HepG2 (cell line): ENCODE measurements around the gene PYGO2. TPM values are rescaled to one million over a fixed set of nuclear protein-coding genes. Genes with fewer than 3 reads are reported as not detected.

Experiments
- CBX1 ChIP-seq: IDR thresholded peaks from one replicate; pipeline ENCODE4 v1.6.1; 2016; ENCODE audit warnings: antibody characterized with exemption, low read depth
- GPN1 ChIP-seq: sonication (generic); formaldehyde crosslinking; IDR thresholded peaks from 2 replicates; pipeline ENCODE4 v1.5.1; 2020; ENCODE audit warnings: missing genetic modification reagents, borderline replicate concordance
- KDM3A ChIP-seq: IDR thresholded peaks from 2 replicates; pipeline ENCODE4 v1.6.1; 2018; ENCODE audit warnings: low read depth, missing compliant biosample characterization
- RBM39 ChIP-seq: fragments of 200-400 bp; formaldehyde crosslinking; IDR thresholded peaks from one replicate; pipeline ENCODE4 v1.6.1; 2018; ENCODE audit warnings: antibody characterized with exemption, mild to moderate bottlenecking, low read depth, low read length; ENCODE audit not compliant: poor library complexity, severe bottlenecking
- RFXANK ChIP-seq: IDR thresholded peaks from 2 replicates; pipeline ENCODE4 v1.6.1; 2016
- SMAD9 ChIP-seq: sonication (generic); formaldehyde crosslinking; IDR thresholded peaks from 2 replicates; pipeline ENCODE4 v1.5.1; 2020; ENCODE audit warnings: mild to moderate bottlenecking, missing genetic modification reagents
- SRY ChIP-seq: sonication (generic); formaldehyde crosslinking; IDR thresholded peaks from 2 replicates; pipeline ENCODE4 v1.8.0; 2022; ENCODE audit warnings: mild to moderate bottlenecking, missing genetic modification reagents
- ZFP82 ChIP-seq: sonication (generic); formaldehyde crosslinking; IDR thresholded peaks from 2 replicates; pipeline ENCODE4 v1.5.1; 2020; ENCODE audit warnings: mild to moderate bottlenecking, missing genetic modification reagents, borderline replicate concordance
- ZNF232 ChIP-seq: sonication (generic); formaldehyde crosslinking; IDR thresholded peaks from 2 replicates; pipeline ENCODE4 v1.4.0; 2020; ENCODE audit warnings: missing genetic modification reagents, borderline replicate concordance
- ZNF431 ChIP-seq: sonication (generic); formaldehyde crosslinking; IDR thresholded peaks from 2 replicates; pipeline ENCODE4 v1.9.0; 2022; ENCODE audit warnings: missing genetic modification reagents, low read depth, mild to moderate bottlenecking, borderline replicate concordance
- ZNF569 ChIP-seq: sonication (generic); formaldehyde crosslinking; IDR thresholded peaks from 2 replicates; pipeline ENCODE4 v1.5.0; 2020; ENCODE audit warnings: mild to moderate bottlenecking, missing genetic modification reagents, moderate library complexity, borderline replicate concordance
- ZNF619 ChIP-seq: sonication (generic); formaldehyde crosslinking; IDR thresholded peaks from 2 replicates; pipeline ENCODE4 v1.4.0; 2020; ENCODE audit warnings: mild to moderate bottlenecking, missing genetic modification reagents
- polyA plus RNA-seq, 8 experiments: library from polyadenylated mRNA; depleted of rRNA in 3 of 8; stranded (reverse) in 7 of 8; unstranded in 1 of 8; fragments of >200 nt; fragmentation: Illumina TruSeq in 4 of 8; extraction: Trizol in 4 of 8; gene quantifications; 2 replicates each; pipeline versions ENCODE4 v1.2.1 to v1.2.3, GENCODE V29; 2011 to 2016; ENCODE audit warnings: low read depth in 4 of 8, missing spikeins in 1 of 8, mixed read lengths in 1 of 8; ENCODE audit not compliant: insufficient read depth in 1 of 8
- total RNA-seq, 5 experiments: library from RNA; depleted of rRNA; stranded (reverse); fragments of >200 nt; fragmentation: Illumina TruSeq; extraction: Trizol; gene quantifications; 2 replicates each; pipeline ENCODE4 v1.2.3, GENCODE V29; 2016; ENCODE audit warnings: low read depth in 1 of 5
- TF ChIP-seq, protein P1 (sequence below): sonication (generic); formaldehyde crosslinking; IDR thresholded peaks from 2 replicates; pipeline ENCODE4 v1.5.1; 2020; ENCODE audit warnings: mild to moderate bottlenecking, missing genetic modification reagents
- TF ChIP-seq, protein P2 (sequence below): IDR thresholded peaks from 2 replicates; pipeline ENCODE4 v1.6.1; 2016; ENCODE audit warnings: missing genetic modification reagents, missing compliant biosample characterization
- TF ChIP-seq, protein P3 (sequence below): sonication (generic); formaldehyde crosslinking; IDR thresholded peaks from 2 replicates; pipeline ENCODE4 v1.4.0; 2020; ENCODE audit warnings: mild to moderate bottlenecking, missing genetic modification reagents
- TF ChIP-seq, protein P4 (sequence below): sonication (generic); formaldehyde crosslinking; IDR thresholded peaks from 2 replicates; pipeline ENCODE4 v1.5.1; 2020; ENCODE audit warnings: missing genetic modification reagents, mild to moderate bottlenecking, borderline replicate concordance
- TF ChIP-seq, protein P5 (sequence below): sonication (generic); formaldehyde crosslinking; IDR thresholded peaks from 2 replicates; pipeline ENCODE4 v1.8.0; 2022; ENCODE audit warnings: missing genetic modification reagents, low read depth, mild to moderate bottlenecking, borderline replicate concordance
- TF ChIP-seq, protein P6 (sequence below): sonication (generic); formaldehyde crosslinking; IDR thresholded peaks from 2 replicates; pipeline ENCODE4 v1.4.0; 2020; ENCODE audit warnings: missing genetic modification reagents, borderline replicate concordance
- TF ChIP-seq, protein P7 (sequence below): sonication (generic); formaldehyde crosslinking; IDR thresholded peaks from 2 replicates; pipeline ENCODE4 v1.5.0; 2020; ENCODE audit warnings: mild to moderate bottlenecking, low read depth, missing genetic modification reagents, borderline replicate concordance

PYGO2 gene
- total and polyA plus RNA-seq, 2 of the 13 experiments (the other 11 are each of a cell fraction or from before 2014, with no cell fraction given): 20.3 to 21.8 TPM

DNA sequence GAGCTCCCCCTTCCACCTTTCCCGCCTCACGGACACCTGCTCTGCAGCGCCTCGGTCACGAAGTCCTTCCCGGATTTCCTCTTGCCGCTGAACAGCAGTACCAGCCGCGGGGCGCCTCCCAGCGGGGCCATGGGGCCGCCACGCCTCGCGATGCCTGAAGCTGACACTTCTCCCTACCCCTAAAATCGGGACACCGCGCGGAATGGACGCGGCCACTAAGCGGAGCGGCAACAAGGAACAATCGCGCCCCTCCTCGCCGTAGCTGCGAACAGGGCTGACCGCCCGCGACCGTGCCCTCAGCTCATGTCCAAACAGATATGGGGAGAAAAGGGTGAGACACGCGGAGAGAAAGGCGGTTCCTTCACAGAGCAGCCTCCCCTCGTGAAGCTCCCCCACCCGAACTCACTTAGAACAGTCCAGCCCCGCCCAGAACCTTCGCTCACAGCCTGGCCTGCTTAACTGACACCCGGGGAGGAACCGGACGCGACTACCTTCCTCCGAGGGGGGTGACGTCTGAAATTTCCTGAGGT lies 25.0 kb downstream of the PYGO2 start, which contains the start of gene PMVK (continued):
- TF ChIP-seq, protein P1, sequence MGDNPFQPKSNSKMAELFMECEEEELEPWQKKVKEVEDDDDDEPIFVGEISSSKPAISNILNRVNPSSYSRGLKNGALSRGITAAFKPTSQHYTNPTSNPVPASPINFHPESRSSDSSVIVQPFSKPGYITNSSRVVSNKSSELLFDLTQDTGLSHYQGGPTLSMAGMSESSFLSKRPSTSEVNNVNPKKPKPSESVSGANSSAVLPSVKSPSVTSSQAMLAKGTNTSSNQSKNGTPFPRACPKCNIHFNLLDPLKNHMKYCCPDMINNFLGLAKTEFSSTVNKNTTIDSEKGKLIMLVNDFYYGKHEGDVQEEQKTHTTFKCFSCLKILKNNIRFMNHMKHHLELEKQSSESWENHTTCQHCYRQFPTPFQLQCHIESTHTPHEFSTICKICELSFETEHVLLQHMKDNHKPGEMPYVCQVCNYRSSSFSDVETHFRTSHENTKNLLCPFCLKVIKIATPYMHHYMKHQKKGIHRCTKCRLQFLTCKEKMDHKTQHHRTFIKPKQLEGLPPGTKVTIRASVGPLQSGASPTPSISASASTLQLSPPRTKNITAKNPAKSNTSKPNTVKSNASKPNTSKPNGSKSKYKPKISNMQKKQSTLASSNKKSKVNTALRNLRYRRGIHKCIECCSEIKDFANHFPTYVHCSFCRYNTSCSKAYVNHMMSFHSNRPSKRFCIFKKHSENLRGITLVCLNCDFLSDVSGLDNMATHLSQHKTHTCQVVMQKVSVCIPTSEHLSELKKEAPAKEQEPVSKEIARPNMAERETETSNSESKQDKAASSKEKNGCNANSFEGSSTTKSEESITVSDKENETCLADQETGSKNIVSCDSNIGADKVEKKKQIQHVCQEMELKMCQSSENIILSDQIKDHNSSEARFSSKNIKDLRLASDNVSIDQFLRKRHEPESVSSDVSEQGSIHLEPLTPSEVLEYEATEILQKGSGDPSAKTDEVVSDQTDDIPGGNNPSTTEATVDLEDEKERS (CRISPR knock-in tag): peak; percentile 99
- TF ChIP-seq, protein P2, sequence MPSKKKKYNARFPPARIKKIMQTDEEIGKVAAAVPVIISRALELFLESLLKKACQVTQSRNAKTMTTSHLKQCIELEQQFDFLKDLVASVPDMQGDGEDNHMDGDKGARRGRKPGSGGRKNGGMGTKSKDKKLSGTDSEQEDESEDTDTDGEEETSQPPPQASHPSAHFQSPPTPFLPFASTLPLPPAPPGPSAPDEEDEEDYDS (CRISPR knock-in tag): peak; percentile 77; the same call in 1 of the 2 replicates
- TF ChIP-seq ZNF232 (CRISPR knock-in tag): peak; percentile 99
- TF ChIP-seq, protein P3, sequence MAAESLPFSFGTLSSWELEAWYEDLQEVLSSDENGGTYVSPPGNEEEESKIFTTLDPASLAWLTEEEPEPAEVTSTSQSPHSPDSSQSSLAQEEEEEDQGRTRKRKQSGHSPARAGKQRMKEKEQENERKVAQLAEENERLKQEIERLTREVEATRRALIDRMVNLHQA (CRISPR knock-in tag): no peak; the same call in 1 of the 2 replicates
- peak; percentile 95; the same call in 1 of the 2 replicates for TF ChIP-seq ZNF569 (CRISPR knock-in tag)
- TF ChIP-seq, protein P4, sequence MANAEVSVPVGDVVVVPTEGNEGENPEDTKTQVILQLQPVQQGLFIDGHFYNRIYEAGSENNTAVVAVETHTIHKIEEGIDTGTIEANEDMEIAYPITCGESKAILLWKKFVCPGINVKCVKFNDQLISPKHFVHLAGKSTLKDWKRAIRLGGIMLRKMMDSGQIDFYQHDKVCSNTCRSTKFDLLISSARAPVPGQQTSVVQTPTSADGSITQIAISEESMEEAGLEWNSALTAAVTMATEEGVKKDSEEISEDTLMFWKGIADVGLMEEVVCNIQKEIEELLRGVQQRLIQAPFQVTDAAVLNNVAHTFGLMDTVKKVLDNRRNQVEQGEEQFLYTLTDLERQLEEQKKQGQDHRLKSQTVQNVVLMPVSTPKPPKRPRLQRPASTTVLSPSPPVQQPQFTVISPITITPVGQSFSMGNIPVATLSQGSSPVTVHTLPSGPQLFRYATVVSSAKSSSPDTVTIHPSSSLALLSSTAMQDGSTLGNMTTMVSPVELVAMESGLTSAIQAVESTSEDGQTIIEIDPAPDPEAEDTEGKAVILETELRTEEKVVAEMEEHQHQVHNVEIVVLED: peak; percentile 65
- peak; percentile 96 for TF ChIP-seq ZNF431
- TF ChIP-seq, protein P5, sequence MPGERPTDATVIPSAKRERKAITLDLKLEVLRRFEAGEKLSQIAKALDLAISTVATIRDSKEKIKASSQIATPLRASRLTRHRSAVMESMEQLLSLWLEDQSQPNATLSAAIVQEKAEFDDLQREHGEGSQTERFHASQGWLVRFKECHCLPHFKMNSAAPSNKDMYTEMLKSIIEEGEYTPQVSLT (CRISPR knock-in tag): peak; percentile 61; the same call in 1 of the 2 replicates
- TF ChIP-seq GPN1: no peak
- peak; percentile 90 for TF ChIP-seq CBX1
- TF ChIP-seq, protein P6, sequence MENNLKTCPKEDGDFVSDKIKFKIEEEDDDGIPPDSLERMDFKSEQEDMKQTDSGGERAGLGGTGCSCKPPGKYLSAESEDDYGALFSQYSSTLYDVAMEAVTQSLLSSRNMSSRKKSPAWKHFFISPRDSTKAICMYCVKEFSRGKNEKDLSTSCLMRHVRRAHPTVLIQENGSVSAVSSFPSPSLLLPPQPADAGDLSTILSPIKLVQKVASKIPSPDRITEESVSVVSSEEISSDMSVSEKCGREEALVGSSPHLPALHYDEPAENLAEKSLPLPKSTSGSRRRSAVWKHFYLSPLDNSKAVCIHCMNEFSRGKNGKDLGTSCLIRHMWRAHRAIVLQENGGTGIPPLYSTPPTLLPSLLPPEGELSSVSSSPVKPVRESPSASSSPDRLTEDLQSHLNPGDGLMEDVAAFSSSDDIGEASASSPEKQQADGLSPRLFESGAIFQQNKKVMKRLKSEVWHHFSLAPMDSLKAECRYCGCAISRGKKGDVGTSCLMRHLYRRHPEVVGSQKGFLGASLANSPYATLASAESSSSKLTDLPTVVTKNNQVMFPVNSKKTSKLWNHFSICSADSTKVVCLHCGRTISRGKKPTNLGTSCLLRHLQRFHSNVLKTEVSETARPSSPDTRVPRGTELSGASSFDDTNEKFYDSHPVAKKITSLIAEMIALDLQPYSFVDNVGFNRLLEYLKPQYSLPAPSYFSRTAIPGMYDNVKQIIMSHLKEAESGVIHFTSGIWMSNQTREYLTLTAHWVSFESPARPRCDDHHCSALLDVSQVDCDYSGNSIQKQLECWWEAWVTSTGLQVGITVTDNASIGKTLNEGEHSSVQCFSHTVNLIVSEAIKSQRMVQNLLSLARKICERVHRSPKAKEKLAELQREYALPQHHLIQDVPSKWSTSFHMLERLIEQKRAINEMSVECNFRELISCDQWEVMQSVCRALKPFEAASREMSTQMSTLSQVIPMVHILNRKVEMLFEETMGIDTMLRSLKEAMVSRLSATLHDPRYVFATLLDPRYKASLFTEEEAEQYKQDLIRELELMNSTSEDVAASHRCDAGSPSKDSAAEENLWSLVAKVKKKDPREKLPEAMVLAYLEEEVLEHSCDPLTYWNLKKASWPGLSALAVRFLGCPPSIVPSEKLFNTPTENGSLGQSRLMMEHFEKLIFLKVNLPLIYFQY (CRISPR knock-in tag): peak; percentile 89
- TF ChIP-seq SMAD9 (CRISPR knock-in tag): peak; percentile 97
- peak; percentile 96 for TF ChIP-seq KDM3A
- peak; percentile 88; the same call in 1 of the 2 replicates for TF ChIP-seq RFXANK (CRISPR knock-in tag)
- peak; percentile 95 for TF ChIP-seq SRY (CRISPR knock-in tag)
- TF ChIP-seq ZNF619 (CRISPR knock-in tag): peak; percentile 83; the same call in 1 of the 2 replicates
- TF ChIP-seq ZFP82 (CRISPR knock-in tag): no peak
- TF ChIP-seq, protein P7, sequence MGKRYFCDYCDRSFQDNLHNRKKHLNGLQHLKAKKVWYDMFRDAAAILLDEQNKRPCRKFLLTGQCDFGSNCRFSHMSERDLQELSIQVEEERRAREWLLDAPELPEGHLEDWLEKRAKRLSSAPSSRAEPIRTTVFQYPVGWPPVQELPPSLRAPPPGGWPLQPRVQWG (CRISPR knock-in tag): no peak; the same call in 1 of the 2 replicates
- no peak for TF ChIP-seq RBM39
